Lung microvascular endothelial cell (primary cell): Measurements from ENCODE around the gene NREP. TPM values are rescaled to one million over a fixed set of nuclear protein-coding genes. Genes with fewer than 3 reads are reported as not detected.

Experiments used
- DNase-seq, 2 donors: peaks; one replicate each; pipeline versions ENCODE4 v3.0.0 to v3.0.0-alpha.2; 2010; ENCODE audit warnings: low read depth in 2 of 2
- total RNA-seq: library from RNA; depleted of rRNA; stranded (reverse); fragments of >200 nt; gene quantifications from 2 replicates; pipeline ENCODE4 v1.2.1, GENCODE V29; 2014

NREP gene
- total RNA-seq, 1 donor from 2014 or later = 9.3 TPM

DNA sequence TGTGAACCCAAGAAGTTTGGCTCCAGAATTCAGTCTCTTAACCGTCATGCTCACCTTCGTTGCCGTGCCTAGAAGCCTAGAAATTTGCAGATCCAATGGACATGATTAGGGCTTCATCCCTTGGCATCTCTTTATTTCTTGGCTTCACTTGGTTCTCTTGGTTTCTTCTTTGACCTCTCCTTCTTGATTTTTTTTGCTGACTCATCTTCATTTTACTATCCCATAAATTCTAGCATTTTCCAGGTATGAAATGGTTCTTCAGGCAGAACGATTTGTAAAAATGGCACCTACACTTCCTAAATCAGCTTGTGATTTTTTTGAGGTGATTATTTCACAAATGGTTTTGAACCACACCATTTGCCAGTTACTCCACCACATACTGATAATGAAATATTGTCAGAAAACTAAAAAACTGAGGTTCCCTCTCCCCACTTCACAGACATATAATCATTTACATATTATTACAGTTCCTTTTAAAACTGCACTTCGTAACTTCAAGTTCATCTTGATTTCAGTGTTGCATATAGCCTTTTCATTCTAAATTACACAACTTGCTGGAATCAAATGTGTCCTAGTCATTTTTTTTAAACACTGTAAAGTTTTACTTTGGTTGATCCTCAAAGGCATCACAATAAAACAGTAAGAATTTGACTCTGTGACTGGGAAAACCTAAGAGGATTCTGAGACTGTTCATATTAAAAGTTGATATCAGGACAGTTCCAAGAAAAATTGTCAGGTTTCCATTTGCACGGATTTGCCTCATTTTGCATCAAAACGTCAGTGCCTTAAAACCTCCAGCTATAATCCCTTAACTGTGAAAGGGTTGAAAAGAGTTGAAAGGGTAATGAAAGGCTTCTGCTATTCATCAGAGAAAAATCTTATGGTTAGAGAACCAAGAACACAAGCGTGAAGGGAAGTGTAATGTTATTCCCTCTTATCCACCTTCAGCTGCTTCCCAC, 8.9 kb upstream of the NREP start:
- no peak for DNase-seq

- no peak for DNase-seq
These were observed 7.0 kb upstream of the NREP start for GRCh38 chr5:111764019-111764418.

DNA sequence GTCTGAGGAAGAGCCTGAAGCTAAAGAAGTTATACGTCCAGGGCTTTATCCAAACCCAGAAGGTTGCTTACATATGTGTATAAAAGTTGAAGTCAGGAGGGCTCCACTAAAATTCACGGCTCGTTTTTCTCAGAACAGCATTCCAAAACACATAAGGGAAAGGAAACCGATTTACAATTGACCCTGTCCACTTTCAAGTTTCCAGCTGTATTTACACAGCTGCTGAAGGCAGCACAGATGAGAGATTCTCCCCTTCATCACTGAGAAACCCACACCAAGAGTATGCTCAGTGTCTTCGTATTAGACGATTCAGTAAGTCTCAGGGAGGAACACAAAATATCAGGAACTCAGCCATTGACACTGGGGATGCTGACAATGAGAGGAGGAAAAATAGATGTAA, 5.9 kb upstream of the NREP start:
- DNase-seq = no peak

DNA sequence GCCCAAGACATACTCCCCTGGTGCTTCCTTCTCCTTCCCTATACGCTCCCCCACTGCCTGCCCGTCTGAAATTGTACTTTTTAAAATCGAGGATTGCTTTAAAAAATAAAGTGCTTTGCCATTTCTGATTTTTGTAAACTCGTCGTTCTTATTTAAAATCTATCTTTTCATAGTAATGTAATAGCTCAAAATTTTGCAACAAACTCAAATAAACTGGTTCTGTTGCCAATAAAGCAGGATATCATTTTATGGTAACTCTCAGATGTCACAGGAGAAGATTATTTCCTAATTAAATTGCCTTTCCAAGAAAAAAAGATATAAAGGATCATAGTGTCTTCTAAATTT, 1.3 kb upstream of the NREP start:
- no peak for DNase-seq

DNA sequence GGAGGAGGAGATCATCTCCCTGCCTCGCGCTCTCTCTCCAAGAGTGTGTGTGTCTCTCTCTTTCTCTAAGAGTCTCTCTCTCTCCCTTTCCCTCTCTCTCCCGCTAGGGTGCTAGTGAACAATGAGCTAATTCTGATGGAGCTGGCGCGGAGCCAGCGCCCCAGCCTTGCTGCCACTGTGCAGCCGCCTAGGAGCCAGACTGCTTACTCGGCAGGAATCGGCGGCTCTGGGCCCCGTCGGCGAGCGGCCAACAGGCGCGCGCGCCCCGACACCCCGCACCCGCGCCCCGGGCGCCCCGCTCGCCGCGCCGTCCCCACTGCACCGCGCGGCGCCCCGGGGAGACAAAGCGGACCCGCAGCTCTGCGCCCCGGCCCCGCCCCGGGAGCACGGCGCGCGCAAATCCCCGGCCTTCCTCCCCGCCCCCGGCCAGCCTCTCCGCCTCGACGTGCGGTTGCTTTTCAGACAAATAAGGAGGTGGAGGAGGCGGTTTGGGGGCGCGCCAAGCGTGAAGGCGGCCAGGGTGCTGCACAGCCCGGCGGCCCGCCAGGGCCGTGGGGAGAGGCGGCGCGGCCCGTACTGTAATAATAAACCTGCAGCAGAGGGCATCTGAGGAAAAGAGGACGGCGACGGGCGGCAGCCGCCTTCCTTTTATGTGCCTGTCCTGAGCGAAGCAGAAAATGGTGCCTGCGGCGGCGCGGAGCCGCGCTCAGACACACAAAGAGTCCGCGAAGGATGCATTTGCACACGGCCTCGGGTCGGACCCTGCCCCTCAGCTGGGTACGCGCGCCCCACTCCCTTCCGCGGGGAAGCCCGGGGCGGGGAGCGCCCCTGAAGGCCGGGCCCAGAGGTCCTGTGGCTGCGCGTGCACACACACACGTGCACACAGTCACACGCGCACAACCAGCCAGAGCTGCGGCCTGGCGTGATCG, 625 bp upstream of the NREP start:
- peak; percentile 86 to 92 for DNase-seq

GRCh38 chr5:111755942-111756381, 1.0 kb downstream of the NREP start:
- peak; percentile 17 to 64 for DNase-seq

DNA sequence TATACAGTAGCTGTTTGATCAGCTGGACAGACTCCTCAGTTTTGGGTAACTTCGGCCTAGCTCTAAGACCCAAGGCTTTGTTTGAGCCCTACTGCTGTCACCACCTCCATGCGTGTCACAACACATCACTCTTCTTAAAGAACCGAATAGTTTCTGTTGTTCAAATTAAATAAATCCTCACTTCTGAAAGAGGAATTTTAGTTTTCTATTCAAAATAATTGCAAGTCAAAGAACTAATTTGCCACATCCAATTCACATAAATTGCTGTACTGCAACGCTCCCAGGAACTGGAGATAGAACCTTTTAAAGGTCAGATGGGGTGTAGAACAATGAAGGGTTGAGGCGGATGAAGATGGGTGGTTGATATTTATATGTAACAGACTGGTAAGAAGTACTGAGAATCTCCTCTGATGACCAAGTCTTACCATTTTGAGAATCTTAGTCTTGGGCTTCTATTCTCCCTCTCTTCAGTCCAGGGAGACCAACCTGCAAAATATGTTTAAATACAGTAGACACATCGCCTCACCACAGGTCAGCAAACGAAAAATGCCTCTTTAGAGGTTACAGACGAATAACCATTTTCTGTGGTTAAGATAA, 1.6 kb downstream of the NREP start:
- DNase-seq = peak in 1 of 2 donors; percentile 19

DNA sequence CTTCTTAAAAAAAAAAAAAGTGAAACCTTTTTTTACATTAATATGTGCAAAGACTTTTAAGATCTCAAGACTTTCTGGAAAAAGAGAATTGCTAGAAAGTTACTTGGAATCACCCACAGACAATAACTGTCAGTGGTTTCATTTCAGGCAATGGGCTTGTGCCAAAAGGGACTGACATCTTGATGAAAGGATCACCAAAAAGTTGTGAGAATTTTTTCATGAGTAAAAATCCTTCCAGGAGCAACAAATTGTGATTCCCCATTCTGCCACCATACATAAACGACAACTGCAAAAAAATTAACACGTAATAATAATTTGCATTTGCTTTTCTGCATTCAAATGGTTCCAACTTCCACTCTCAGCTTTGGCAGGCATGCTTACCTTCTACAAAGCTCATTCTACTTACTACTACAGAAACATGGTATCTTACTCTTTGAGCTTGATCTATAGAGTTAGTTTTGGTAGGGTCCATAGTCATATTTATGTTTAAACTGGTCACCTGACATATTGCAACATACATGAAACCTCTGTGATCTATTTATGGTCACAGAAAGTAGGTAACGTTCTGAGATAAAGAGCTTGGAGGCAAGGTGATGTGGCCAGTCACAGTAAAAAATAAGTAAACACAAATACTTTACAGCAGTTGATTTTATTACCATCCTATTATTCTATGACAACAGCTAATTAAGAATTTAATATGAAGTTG, 3.0 kb downstream of the NREP start:
- no peak for DNase-seq

DNA sequence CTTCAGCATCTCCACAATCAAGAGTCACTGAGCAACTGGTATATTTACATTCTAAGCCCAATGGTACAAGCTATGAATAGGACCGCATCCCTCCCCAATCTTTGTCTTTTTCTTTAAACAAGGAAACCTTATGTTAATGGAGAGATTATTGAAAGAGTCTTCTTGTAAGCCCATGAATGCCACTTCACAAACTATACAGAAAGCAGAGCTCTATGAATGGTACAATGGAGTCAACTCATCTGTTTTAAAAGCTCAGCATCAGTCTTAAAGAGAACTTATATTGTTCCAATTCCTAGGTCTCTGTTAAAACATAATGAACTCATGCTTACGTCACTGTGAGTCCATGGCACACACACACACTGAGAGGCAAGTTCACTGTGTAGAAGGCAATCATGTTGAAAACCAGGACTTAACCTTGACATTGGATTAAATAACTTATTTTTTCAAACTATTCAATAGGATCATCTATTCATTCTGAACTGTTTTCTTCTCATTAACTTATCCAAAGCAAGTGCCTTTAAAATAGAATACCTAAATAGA, 4.5 kb downstream of the NREP start:
- DNase-seq = no peak

GRCh38 chr5:111749303-111750026, 7.5 kb downstream of the NREP start:
- no peak for DNase-seq

GRCh38 chr5:111748304-111748763, 8.7 kb downstream of the NREP start:
- DNase-seq = peak; percentile 94

GRCh38 chr5:111747337-111747736, 9.7 kb downstream of the NREP start:
- peak in 1 of 2 donors; percentile 8 for DNase-seq

DNA sequence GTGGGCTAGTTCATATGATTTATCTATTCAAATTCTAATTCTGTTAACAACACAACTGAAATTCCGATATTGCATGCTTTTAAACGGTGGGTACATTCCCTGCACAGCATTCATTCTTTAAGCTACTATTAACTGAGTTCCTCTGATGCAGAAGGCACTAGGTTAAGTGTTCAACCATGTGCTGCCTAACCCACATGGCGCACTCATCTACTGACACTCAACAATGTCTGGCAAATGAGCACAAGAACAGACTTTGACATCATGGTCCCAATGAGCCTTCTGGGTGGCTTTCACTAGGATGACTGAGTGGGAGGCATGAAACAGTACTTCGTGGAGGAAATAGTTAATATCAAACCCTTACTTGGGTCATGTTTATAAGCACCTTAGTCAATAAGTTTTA, 10.2 kb downstream of the NREP start:
- DNase-seq = no peak

- no peak for DNase-seq
These were observed 11.8 kb downstream of the NREP start for GRCh38 chr5:111745075-111745739.

DNA sequence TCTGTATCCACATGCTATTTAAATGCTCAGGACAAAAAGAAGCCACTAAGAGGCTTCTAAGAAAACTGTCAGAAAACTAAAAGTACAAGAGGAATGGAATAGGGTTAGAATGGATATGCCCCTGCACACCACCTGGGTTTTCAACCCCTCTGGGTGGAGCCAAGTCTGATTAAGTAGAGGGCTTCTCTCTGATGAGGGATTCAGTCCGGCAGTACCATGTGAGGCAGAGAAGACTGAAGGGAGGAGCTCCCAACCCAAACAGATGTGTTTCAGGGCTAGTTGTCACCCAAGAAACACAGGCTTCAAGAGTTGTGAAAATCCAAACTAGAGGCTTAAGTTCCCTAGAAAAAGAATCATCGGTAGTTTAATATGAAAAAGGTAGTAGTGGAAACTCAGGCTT, 12.5 kb downstream of the NREP start:
- no peak for DNase-seq

DNA sequence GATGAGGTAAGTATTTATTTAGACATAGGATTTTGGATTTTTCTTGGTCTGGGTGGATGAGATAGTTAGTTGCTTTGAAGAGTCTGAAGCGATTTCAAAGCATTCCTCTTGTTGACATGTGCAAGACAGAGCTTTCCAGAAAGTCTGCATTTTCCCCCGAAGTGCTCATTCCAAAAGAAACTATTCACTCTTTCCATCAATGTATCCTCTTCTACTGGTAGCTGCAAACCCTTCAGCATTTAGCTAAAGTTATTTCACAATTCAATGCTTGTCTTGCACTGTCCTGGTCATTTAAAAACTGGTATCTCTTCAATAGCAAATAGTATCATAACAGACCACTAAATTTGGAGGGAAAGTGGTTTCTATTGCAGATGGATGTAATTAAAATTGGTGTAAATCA, 13.0 kb downstream of the NREP start:
- DNase-seq = no peak

- no peak for DNase-seq
These were observed 13.5 kb downstream of the NREP start for GRCh38 chr5:111743512-111743911.

DNA sequence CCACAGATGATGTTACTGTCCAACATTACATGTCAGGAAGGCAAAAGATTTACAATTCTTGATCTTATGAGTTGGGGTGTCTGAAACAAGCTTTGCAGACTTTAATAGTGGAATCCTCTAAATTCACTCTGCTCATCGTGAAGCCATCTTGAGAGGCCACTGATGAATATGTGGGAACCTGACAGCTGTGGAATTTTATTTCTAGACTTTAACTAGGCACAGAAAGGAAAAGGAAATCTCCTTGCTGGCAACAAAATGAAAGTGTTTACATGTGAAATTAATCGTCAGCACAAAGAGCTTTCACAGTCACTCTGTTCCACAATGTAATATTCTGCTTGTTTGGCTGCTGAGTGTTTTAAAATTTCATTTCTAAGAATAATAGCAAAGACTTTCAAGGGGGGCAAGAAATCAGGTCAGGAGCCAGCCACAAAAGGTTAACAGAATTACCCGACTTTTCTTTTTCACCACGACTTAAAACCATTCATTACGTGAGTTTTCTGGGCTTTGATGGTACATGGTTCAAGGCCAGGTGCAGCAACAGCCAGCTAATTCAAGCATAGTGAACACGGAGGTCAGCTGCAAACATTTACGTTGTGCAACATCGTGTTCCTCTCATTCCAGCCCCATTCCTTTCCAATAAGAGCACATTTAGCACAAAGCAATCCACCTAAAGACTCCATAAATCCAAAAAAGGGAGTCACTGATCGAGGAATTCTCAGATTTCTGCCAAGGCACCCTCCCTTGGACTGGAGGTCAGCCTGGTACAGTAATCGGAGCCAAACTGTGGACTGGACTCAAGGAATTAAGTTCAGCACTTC, 14.6 kb downstream of the NREP start:
- DNase-seq = peak in 1 of 2 donors; percentile 31

GRCh38 chr5:111741278-111741677, 15.7 kb downstream of the NREP start:
- DNase-seq = no peak
